HEK293 (cell line): ENCODE results near the gene AURKB.
A peak's percentile ranks its signal among the peaks of the same experiment; 100 is the strongest.

Experiments
- KLF16 ChIP-seq: fragments of 450-650 bp; formaldehyde crosslinking; IDR thresholded peaks from 2 replicates; pipeline ENCODE4 v1.5.1; 2017; ENCODE audit warnings: missing biosample characterization, missing genetic modification characterization
- KLF8 ChIP-seq: fragments of 450-650 bp; formaldehyde crosslinking; IDR thresholded peaks from 2 replicates; pipeline ENCODE4 v1.5.1; 2016; ENCODE audit warnings: missing biosample characterization, missing genetic modification characterization
- OSR2 ChIP-seq: fragments of 450-650 bp; formaldehyde crosslinking; IDR thresholded peaks from 2 replicates; pipeline ENCODE4 v1.5.1; 2016; ENCODE audit warnings: missing biosample characterization, missing genetic modification characterization
- PRDM1 ChIP-seq: fragments of 450-650 bp; formaldehyde crosslinking; IDR thresholded peaks from 2 replicates; pipeline ENCODE4; 2016; ENCODE audit warnings: missing biosample characterization, missing genetic modification characterization
- RBAK ChIP-seq: fragments of 450-650 bp; formaldehyde crosslinking; IDR thresholded peaks from 2 replicates; pipeline ENCODE4 v1.5.1; 2016; ENCODE audit warnings: missing biosample characterization, missing genetic modification characterization
- SP3 ChIP-seq: fragments of 450-650 bp; formaldehyde crosslinking; IDR thresholded peaks from 2 replicates; pipeline ENCODE4 v1.5.1; 2016; ENCODE audit warnings: missing biosample characterization, missing genetic modification characterization
- SP7 ChIP-seq: fragments of 450-650 bp; formaldehyde crosslinking; IDR thresholded peaks from 2 replicates; pipeline ENCODE4 v1.5.1; 2016; ENCODE audit warnings: missing biosample characterization, missing genetic modification characterization
- ZBTB17 ChIP-seq: fragments of 450-650 bp; formaldehyde crosslinking; IDR thresholded peaks from 2 replicates; pipeline ENCODE4 v1.5.1; 2016; ENCODE audit warnings: missing biosample characterization, missing genetic modification characterization
- ZBTB20 ChIP-seq: fragments of 450-650 bp; formaldehyde crosslinking; IDR thresholded peaks from 2 replicates; pipeline ENCODE4 v1.5.1; 2016; ENCODE audit warnings: missing biosample characterization, missing genetic modification characterization
- ZBTB21 ChIP-seq: fragments of 450-650 bp; formaldehyde crosslinking; IDR thresholded peaks from 2 replicates; pipeline ENCODE4 v1.5.1; 2017; ENCODE audit warnings: missing biosample characterization, missing genetic modification characterization
- ZFHX2 ChIP-seq: fragments of 450-650 bp; formaldehyde crosslinking; conservative IDR thresholded peaks from 2 replicates; pipeline ENCODE4 v1.5.1; 2016; ENCODE audit warnings: missing biosample characterization, missing genetic modification characterization
- ZNF184 ChIP-seq: fragments of 450-650 bp; IDR thresholded peaks from 2 replicates; pipeline ENCODE4 v1.5.1; 2018; ENCODE audit warnings: missing biosample characterization, mild to moderate bottlenecking, missing genetic modification characterization
- ZNF2 ChIP-seq: fragments of 450-650 bp; formaldehyde crosslinking; IDR thresholded peaks from 2 replicates; pipeline ENCODE4 v1.5.1; 2016; ENCODE audit warnings: missing biosample characterization, missing genetic modification characterization
- ZNF416 ChIP-seq: fragments of 450-650 bp; formaldehyde crosslinking; IDR thresholded peaks from 2 replicates; pipeline ENCODE4 v1.5.1; 2016; ENCODE audit warnings: missing biosample characterization, missing genetic modification characterization
- ZNF501 ChIP-seq: fragments of 450-650 bp; formaldehyde crosslinking; IDR thresholded peaks from 2 replicates; pipeline ENCODE4 v1.5.1; 2016; ENCODE audit warnings: missing biosample characterization, missing genetic modification characterization
- ZNF623 ChIP-seq: fragments of 450-650 bp; formaldehyde crosslinking; IDR thresholded peaks from 2 replicates; pipeline ENCODE4 v1.5.1; 2016; ENCODE audit warnings: missing biosample characterization, missing genetic modification characterization
- ZNF660 ChIP-seq: fragments of 450-650 bp; IDR thresholded peaks from 2 replicates; pipeline ENCODE4 v1.5.1; 2018; ENCODE audit warnings: missing biosample characterization, mild to moderate bottlenecking, missing genetic modification characterization
- ZSCAN30 ChIP-seq: fragments of 450-650 bp; IDR thresholded peaks from 2 replicates; pipeline ENCODE4 v1.5.1; 2018; ENCODE audit warnings: missing biosample characterization, mild to moderate bottlenecking, missing genetic modification characterization, moderate library complexity
- TF ChIP-seq, protein P1 (sequence below): fragments of 450-650 bp; formaldehyde crosslinking; IDR thresholded peaks from 2 replicates; pipeline ENCODE4 v1.5.1; 2016; ENCODE audit warnings: missing biosample characterization, missing genetic modification characterization
- TF ChIP-seq, protein P2 (sequence below): fragments of 450-650 bp; IDR thresholded peaks from 2 replicates; pipeline ENCODE4 v1.5.1; 2018; ENCODE audit warnings: missing biosample characterization, mild to moderate bottlenecking, missing genetic modification characterization
- TF ChIP-seq, protein P3 (sequence below): fragments of 450-650 bp; formaldehyde crosslinking; IDR thresholded peaks from 2 replicates; pipeline ENCODE4 v1.5.1; 2017; ENCODE audit warnings: missing biosample characterization, missing genetic modification characterization
- TF ChIP-seq, protein P4 (sequence below): fragments of 450-650 bp; formaldehyde crosslinking; IDR thresholded peaks from 2 replicates; pipeline ENCODE4 v1.5.1; 2016; ENCODE audit warnings: missing biosample characterization, missing genetic modification characterization, borderline replicate concordance
- TF ChIP-seq, protein P5 (sequence below): fragments of 450-650 bp; formaldehyde crosslinking; IDR thresholded peaks from 2 replicates; pipeline ENCODE4 v1.5.1; 2016; ENCODE audit warnings: missing biosample characterization, missing genetic modification characterization
- TF ChIP-seq, protein P6 (sequence below): fragments of 450-650 bp; formaldehyde crosslinking; IDR thresholded peaks from 2 replicates; pipeline ENCODE4 v1.5.1; 2017; ENCODE audit warnings: missing biosample characterization, missing genetic modification characterization

Gene AURKB

DNA sequence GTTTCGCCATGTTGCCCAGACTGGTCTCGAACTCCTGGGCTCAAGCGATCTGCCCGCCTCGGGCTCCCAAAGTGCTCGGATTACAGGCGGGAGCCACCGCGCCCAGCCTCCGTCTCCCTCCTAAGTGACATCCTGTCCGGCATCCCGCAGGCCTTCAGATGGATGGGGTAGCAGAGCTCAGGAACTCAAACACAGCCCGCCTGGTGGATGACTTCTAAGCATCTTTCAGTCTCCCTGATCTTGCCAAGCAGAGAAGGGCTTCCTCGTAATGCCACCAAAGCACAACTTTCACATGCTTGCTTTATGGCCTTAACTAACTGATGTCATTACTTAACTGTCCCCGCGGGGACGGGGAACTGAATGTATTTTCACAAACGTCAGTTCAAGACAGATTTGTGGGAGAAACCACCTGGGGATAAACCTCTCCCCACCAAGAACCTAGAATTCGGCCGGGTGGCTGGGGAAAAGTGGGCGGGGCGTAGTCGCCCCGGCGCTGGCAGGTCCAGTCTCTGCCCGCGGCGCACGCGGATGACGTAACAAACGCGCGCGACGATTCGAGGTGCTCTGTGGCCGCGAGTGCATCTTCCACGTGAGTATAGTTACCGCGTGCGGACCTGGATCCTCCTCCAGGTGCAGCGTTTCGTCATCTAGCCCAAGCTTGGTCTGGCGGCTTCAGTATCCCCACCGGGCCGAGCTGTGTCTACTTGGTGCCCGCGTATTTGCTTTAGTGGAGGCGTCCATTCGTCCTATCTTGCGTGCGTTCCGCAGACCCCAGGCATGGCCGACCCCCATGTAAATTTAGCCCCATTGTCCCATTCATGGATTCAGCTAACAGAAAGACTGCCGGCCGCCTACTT lies 38.6 kb upstream of the AURKB start, which contains the start of gene PFAS (continued):
- TF ChIP-seq ZNF501 (tag by site-specific recombination), result 0 out of 2 replicates have a peak, but pooled peaks have one; percentile 71
- TF ChIP-seq ZFHX2 (tag by site-specific recombination), result peak; percentile 23; the same call in 1 of the 2 replicates
- TF ChIP-seq KLF16 (tag by site-specific recombination), result peak; percentile 76
- peak; percentile 79 for TF ChIP-seq ZNF660 (tag by site-specific recombination)
- TF ChIP-seq, protein P1, sequence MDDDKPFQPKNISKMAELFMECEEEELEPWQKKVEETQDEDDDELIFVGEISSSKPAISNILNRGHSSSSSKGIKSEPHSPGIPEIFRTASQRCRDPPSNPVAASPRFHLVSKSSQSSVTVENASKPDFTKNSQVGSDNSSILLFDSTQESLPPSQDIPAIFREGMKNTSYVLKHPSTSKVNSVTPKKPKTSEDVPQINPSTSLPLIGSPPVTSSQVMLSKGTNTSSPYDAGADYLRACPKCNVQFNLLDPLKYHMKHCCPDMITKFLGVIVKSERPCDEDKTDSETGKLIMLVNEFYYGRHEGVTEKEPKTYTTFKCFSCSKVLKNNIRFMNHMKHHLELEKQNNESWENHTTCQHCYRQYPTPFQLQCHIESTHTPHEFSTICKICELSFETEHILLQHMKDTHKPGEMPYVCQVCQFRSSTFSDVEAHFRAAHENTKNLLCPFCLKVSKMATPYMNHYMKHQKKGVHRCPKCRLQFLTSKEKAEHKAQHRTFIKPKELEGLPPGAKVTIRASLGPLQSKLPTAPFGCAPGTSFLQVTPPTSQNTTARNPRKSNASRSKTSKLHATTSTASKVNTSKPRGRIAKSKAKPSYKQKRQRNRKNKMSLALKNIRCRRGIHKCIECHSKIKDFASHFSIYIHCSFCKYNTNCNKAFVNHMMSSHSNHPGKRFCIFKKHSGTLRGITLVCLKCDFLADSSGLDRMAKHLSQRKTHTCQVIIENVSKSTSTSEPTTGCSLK, result no peak
- TF ChIP-seq ZBTB20 (tag by site-specific recombination), result peak; percentile 88
- peak; percentile 42; the same call in 1 of the 2 replicates for TF ChIP-seq ZSCAN30
- peak; percentile 34; the same call in 1 of the 2 replicates for TF ChIP-seq ZNF184 (tag by site-specific recombination)
- TF ChIP-seq, protein P2, sequence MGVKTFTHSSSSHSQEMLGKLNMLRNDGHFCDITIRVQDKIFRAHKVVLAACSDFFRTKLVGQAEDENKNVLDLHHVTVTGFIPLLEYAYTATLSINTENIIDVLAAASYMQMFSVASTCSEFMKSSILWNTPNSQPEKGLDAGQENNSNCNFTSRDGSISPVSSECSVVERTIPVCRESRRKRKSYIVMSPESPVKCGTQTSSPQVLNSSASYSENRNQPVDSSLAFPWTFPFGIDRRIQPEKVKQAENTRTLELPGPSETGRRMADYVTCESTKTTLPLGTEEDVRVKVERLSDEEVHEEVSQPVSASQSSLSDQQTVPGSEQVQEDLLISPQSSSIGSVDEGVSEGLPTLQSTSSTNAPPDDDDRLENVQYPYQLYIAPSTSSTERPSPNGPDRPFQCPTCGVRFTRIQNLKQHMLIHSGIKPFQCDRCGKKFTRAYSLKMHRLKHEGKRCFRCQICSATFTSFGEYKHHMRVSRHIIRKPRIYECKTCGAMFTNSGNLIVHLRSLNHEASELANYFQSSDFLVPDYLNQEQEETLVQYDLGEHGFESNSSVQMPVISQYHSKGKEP, result 0 out of 2 replicates have a peak, but pooled peaks have one; percentile 17
- peak; percentile 72 for TF ChIP-seq SP7
- TF ChIP-seq ZBTB21 (tag by site-specific recombination), result peak; percentile 69
- no peak; the same call in 1 of the 2 replicates for TF ChIP-seq OSR2 (tag by site-specific recombination)
- no peak for TF ChIP-seq ZNF416 (tag by site-specific recombination)
- peak; percentile 85 for TF ChIP-seq SP3 (tag by site-specific recombination)
- TF ChIP-seq, protein P3, sequence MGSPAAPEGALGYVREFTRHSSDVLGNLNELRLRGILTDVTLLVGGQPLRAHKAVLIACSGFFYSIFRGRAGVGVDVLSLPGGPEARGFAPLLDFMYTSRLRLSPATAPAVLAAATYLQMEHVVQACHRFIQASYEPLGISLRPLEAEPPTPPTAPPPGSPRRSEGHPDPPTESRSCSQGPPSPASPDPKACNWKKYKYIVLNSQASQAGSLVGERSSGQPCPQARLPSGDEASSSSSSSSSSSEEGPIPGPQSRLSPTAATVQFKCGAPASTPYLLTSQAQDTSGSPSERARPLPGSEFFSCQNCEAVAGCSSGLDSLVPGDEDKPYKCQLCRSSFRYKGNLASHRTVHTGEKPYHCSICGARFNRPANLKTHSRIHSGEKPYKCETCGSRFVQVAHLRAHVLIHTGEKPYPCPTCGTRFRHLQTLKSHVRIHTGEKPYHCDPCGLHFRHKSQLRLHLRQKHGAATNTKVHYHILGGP (tag by site-specific recombination), result 0 out of 2 replicates have a peak, but pooled peaks have one; percentile 36
- TF ChIP-seq, protein P4, sequence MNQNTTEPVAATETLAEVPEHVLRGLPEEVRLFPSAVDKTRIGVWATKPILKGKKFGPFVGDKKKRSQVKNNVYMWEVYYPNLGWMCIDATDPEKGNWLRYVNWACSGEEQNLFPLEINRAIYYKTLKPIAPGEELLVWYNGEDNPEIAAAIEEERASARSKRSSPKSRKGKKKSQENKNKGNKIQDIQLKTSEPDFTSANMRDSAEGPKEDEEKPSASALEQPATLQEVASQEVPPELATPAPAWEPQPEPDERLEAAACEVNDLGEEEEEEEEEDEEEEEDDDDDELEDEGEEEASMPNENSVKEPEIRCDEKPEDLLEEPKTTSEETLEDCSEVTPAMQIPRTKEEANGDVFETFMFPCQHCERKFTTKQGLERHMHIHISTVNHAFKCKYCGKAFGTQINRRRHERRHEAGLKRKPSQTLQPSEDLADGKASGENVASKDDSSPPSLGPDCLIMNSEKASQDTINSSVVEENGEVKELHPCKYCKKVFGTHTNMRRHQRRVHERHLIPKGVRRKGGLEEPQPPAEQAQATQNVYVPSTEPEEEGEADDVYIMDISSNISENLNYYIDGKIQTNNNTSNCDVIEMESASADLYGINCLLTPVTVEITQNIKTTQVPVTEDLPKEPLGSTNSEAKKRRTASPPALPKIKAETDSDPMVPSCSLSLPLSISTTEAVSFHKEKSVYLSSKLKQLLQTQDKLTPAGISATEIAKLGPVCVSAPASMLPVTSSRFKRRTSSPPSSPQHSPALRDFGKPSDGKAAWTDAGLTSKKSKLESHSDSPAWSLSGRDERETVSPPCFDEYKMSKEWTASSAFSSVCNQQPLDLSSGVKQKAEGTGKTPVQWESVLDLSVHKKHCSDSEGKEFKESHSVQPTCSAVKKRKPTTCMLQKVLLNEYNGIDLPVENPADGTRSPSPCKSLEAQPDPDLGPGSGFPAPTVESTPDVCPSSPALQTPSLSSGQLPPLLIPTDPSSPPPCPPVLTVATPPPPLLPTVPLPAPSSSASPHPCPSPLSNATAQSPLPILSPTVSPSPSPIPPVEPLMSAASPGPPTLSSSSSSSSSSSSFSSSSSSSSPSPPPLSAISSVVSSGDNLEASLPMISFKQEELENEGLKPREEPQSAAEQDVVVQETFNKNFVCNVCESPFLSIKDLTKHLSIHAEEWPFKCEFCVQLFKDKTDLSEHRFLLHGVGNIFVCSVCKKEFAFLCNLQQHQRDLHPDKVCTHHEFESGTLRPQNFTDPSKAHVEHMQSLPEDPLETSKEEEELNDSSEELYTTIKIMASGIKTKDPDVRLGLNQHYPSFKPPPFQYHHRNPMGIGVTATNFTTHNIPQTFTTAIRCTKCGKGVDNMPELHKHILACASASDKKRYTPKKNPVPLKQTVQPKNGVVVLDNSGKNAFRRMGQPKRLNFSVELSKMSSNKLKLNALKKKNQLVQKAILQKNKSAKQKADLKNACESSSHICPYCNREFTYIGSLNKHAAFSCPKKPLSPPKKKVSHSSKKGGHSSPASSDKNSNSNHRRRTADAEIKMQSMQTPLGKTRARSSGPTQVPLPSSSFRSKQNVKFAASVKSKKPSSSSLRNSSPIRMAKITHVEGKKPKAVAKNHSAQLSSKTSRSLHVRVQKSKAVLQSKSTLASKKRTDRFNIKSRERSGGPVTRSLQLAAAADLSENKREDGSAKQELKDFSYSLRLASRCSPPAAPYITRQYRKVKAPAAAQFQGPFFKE, result no peak
- no peak; the same call in 1 of the 2 replicates for TF ChIP-seq PRDM1 (tag by site-specific recombination)
- TF ChIP-seq, protein P5, sequence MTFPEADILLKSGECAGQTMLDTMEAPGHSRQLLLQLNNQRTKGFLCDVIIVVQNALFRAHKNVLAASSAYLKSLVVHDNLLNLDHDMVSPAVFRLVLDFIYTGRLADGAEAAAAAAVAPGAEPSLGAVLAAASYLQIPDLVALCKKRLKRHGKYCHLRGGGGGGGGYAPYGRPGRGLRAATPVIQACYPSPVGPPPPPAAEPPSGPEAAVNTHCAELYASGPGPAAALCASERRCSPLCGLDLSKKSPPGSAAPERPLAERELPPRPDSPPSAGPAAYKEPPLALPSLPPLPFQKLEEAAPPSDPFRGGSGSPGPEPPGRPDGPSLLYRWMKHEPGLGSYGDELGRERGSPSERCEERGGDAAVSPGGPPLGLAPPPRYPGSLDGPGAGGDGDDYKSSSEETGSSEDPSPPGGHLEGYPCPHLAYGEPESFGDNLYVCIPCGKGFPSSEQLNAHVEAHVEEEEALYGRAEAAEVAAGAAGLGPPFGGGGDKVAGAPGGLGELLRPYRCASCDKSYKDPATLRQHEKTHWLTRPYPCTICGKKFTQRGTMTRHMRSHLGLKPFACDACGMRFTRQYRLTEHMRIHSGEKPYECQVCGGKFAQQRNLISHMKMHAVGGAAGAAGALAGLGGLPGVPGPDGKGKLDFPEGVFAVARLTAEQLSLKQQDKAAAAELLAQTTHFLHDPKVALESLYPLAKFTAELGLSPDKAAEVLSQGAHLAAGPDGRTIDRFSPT (tag by site-specific recombination), result peak; percentile 91
- 0 out of 2 replicates have a peak, but pooled peaks have one; percentile 17 for TF ChIP-seq ZNF623 (tag by site-specific recombination)
- TF ChIP-seq ZBTB17 (tag by site-specific recombination), result peak; percentile 95
- no peak for TF ChIP-seq RBAK (tag by site-specific recombination)
- TF ChIP-seq ZNF2 (tag by site-specific recombination), result no peak
- TF ChIP-seq, protein P6, sequence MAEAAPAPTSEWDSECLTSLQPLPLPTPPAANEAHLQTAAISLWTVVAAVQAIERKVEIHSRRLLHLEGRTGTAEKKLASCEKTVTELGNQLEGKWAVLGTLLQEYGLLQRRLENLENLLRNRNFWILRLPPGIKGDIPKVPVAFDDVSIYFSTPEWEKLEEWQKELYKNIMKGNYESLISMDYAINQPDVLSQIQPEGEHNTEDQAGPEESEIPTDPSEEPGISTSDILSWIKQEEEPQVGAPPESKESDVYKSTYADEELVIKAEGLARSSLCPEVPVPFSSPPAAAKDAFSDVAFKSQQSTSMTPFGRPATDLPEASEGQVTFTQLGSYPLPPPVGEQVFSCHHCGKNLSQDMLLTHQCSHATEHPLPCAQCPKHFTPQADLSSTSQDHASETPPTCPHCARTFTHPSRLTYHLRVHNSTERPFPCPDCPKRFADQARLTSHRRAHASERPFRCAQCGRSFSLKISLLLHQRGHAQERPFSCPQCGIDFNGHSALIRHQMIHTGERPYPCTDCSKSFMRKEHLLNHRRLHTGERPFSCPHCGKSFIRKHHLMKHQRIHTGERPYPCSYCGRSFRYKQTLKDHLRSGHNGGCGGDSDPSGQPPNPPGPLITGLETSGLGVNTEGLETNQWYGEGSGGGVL (tag by site-specific recombination), result no peak
- TF ChIP-seq KLF8 (tag by site-specific recombination), result peak; percentile 51; the same call in 1 of the 2 replicates
